AG08396 (cell line): ENCODE results near the gene SREK1IP1.
"Not testable (repeated sequence)": the region's sequence is repeated elsewhere in the genome, so short reads cannot be mapped to it uniquely, and the experiment has no call there.

Experiments used
- DNase-seq: peaks from one replicate; pipeline ENCODE4 v3.0.0; 2012; ENCODE audit warnings: low spot score, mixed read lengths

Gene SREK1IP1

GRCh38 chr5:64763948-64764503 lies 4.5 kb downstream of the SREK1IP1 start:
- no peak for DNase-seq

DNA sequence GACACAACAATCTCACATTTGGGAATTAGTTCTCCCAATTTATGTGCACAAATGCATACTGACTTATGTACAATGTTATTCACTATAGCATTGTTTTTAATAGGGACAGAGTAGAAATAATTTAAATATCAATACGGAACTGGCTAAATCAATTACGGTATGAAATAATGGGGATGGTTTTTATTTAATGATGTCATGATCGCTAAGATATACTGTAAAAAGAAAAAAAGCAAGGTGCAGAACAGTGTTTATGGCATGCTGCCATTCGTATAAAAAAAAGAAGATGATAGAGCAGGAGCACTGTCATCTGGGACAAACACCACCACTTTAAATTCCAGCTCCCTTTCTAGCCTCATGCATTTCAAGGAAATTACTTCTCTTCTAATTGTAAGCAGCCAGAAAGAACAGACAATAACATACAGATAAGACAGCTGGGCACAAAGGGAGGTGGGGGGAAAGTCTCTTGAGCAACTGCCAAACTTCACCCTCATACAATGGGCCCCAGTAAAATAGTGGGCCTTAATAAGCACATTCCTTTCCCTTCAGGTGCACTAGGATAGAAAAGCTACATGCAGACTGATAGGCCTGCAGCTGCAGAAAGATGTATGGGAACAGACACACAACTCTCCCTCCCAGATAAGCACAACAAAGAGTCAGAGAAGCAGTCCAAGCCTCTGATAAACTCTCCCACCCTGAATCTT lies 8.4 kb downstream of the SREK1IP1 start:
- no peak for DNase-seq

- DNase-seq = no peak
Observed at GRCh38 chr5:64758901-64759300, 9.6 kb downstream of the SREK1IP1 start.

GRCh38 chr5:64754066-64754465 lies 14.4 kb downstream of the SREK1IP1 start:
- DNase-seq = no peak

GRCh38 chr5:64749385-64749784 lies 19.1 kb downstream of the SREK1IP1 start:
- DNase-seq = no peak

DNA sequence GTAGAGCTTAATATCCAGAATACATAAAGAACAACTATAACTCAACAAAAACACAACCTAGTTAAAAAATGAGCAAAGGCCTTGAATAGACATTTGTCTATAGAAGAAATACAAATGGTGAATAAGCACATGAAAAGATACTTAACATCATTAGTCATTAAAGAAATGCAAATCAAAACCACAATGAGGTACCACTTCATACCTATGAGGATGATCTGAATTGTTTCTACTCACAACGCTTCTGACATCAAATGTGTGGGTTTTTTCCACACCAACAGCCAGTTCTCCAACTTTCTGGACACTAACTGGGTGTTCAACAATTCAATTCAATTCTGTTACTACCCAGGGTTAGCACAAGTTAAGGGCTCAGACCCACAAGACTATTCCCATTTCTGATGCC lies 22.0 kb downstream of the SREK1IP1 start:
- DNase-seq = no peak

DNA sequence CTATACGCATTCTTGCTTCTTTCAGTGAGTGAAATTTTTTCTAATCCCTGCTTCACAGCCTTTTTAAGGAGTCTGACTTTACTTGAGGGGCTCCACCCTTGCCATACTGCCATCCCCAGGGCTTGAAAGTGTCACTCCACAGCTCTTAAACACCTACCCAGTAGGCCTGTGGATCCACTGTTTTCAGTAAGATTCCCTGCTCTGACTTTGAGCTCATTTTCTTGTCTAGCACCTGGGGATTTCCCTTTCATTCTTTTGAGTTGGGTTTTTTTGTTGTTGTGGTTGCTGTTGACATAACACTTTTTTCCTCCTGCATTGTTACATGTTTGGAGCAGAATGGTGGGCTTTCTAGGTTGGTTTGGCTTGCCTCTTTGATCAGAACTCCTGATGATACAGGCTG lies 23.6 kb downstream of the SREK1IP1 start:
- DNase-seq = no peak

GRCh38 chr5:64742821-64743220 lies 25.7 kb downstream of the SREK1IP1 start:
- no peak for DNase-seq

DNA sequence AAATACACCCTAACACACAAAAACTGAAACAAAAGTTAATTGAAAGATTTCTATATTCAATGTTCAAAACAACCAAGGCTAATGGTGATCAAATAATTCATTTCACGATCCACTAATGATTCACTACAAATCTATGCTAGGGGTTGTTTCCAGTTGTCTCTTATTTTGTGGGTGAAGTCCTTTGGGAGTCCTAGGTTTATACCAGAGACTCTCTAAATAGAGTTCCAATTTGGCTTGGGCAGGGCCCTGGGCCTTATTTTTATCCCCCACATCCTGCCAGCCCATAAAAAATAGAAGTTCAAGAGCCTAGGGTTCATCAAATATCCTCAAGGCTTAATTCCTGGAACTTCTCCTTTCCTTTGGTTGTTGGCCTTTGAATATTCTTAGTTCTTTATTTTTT lies 26.1 kb downstream of the SREK1IP1 start:
- no peak for DNase-seq

DNA sequence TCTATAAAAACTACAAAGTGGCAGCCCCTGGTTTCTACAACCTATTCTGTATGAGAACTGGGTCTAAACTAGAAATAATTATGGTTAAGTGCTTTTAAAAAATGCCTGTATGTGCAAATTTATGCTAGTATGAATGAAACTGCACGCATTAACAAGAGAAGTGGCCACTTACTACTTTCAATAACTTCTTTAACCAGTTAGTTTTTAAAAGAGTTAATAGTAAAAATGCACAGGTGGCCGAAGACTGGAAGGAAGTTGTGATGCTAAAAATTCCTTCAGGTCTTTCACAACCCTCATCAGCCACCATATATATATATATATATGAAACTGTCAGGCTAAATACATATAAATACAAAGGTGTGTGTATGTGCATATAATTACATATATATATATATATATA lies 41.3 kb downstream of the SREK1IP1 start:
- DNase-seq = no peak

DNA sequence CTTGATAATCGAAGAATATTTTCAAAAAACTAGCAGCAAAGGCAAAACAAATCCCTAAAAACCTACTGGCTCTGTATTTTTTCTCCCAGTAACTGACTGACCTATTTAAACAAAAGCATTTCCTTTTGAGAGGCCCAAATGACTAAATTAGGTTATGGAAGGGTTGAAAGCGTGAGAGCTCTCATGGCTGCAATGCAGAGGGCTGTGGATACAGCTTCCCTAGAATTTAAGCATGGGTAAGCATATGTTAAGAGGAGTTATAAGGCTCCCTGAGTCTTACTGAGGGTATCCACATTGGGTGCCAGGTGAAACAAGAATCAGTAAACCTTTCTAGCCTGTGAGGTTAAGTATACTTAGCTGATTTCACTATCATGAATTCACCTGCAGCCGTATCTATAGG lies 45.9 kb downstream of the SREK1IP1 start:
- no peak for DNase-seq

- not testable (repeated sequence) for DNase-seq
Observed at GRCh38 chr5:64714495-64714894, 54.0 kb downstream of the SREK1IP1 start.

GRCh38 chr5:64707191-64707590 lies 61.3 kb downstream of the SREK1IP1 start:
- DNase-seq = no peak

DNA sequence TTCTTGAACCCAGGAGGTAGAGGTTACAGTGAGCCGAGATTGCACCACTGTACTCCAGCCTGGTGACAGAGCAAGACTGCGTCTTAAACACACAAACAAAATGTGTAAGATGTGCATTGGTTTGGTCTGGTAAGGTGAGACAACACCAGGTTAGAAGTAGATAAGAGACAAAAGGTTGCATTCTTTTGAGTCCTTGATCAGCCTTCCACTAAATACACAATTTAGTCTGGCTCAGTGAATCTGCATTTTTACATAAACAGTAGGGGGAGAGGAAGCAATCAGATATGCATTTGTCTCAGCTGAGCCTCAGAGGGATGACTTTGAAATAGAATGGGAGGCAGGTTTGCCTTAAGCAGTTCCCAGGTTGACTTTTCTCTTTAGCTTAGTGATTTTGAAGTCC lies 62.4 kb downstream of the SREK1IP1 start:
- not testable (repeated sequence) for DNase-seq

DNA sequence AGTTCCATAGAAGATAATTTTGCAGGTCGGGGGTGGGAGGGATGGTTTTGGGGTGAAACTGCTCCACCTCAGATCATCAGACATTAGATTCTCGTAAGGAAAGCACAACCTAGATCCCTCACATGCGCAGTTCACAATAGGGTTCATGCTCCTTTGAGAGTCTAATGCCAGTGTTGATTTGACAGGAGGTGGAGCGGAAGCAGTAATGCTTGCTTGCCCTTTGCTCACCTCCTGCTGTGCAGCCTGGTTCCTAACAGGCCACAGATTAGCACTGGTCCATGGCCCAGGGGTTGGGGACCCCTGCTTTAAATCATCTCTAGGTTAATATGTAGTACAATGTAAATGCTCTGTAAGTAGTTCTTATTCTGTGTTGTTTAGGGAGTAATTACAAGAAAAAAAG lies 67.7 kb downstream of the SREK1IP1 start:
- no peak for DNase-seq

- DNase-seq = not testable (repeated sequence)
Observed at GRCh38 chr5:64696414-64696813, 72.1 kb downstream of the SREK1IP1 start.

- no peak for DNase-seq
Observed at GRCh38 chr5:64693636-64694035, 74.9 kb downstream of the SREK1IP1 start.

DNA sequence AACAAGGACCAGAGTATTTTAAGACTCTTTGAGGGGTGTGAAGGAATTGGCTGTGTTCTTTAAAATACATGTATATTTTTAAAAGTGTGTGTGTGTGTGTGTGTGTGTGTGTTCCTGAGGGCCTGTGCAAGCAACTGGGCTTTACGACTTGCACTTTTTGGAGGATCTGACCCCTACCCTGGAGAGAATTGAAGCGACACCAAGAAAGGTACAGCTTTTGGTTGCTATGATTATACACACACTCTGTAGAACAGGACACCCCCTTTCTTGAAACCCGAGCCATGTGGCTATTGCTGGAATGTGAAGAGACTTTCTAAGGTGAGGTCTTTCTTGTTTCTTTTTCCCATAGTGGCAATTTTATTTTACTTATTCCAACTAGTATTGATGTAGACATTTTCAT lies 77.2 kb downstream of the SREK1IP1 start:
- DNase-seq = no peak

- peak; percentile 27 for DNase-seq
Observed at GRCh38 chr5:64690417-64691151, 77.9 kb downstream of the SREK1IP1 start, which contains the start of gene SHISAL2B. Gene SHISAL2B (plus strand): TSS chr5:64690503. CDS start chr5:64690624, 121 bp downstream.

- no peak for DNase-seq
Observed at GRCh38 chr5:64690104-64690416, 78.4 kb downstream of the SREK1IP1 start.

GRCh38 chr5:64688965-64689364 lies 79.5 kb downstream of the SREK1IP1 start:
- DNase-seq = no peak

GRCh38 chr5:64688391-64688790 lies 80.1 kb downstream of the SREK1IP1 start:
- no peak for DNase-seq

DNA sequence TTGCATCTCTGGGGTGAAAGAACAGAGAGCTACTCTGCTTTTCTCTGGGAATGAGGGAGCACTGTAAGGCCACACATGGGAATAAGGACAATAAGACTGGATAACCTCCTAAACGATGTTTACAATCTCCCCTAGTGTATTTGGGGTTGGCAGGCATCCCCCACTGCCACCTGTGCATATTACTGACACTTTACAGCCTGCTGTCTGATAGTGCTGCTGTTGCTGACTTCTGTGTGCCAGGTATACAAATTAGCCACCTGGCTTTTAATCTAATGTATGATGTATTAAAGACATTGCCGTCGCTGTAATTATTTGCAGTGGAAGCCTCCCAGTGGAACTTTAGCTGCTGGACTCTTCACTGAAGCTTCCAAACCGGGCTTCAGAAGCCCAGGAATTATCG lies 82.6 kb downstream of the SREK1IP1 start:
- no peak for DNase-seq
